IPS-20b (cell line): ENCODE measurements around the gene BABAM2.

Experiments
- H3K27ac ChIP-seq: one replicate; pipeline ENCODE4 v1.5.1; 2013; ENCODE audit warnings: low read length
- H3K27me3 ChIP-seq: 2 replicates; pipeline ENCODE4 v1.6.1; 2013; ENCODE audit warnings: mild to moderate bottlenecking, low read length, inconsistent platforms; ENCODE audit not compliant: insufficient read depth
- H3K36me3 ChIP-seq: 2 replicates; pipeline ENCODE4 v1.6.1; 2013; ENCODE audit warnings: low read depth, mild to moderate bottlenecking, inconsistent platforms, low read length, moderate library complexity; ENCODE audit not compliant: insufficient read depth
- H3K4me1 ChIP-seq: 2 replicates; pipeline ENCODE4 v1.6.1; 2013; ENCODE audit warnings: mild to moderate bottlenecking, control low read depth, inconsistent platforms, low read length, moderate library complexity; ENCODE audit not compliant: insufficient read depth
- H3K4me3 ChIP-seq: 2 replicates; pipeline ENCODE4 v1.5.1; 2013; ENCODE audit warnings: mild to moderate bottlenecking, low read length, inconsistent platforms
- H3K9ac ChIP-seq: 2 replicates; pipeline ENCODE4 v1.6.1; 2013; ENCODE audit warnings: low read depth, mild to moderate bottlenecking, inconsistent platforms, low read length, moderate library complexity
- H3K9me3 ChIP-seq: 2 replicates; pipeline ENCODE4 v1.6.1; 2013; ENCODE audit warnings: mild to moderate bottlenecking, low read depth, low read length, inconsistent platforms; ENCODE audit not compliant: insufficient read depth

Gene BABAM2

GRCh38 chr2:28352104-28352503 lies 461.6 kb downstream of the BABAM2 start:
- H3K9ac ChIP-seq: no peak overlapping the region
- no peak overlapping the region for H3K27ac ChIP-seq

GRCh38 chr2:28352610-28353195 lies 462.2 kb downstream of the BABAM2 start:
- H3K27ac ChIP-seq: no peak overlapping the region
- no peaks in the 10 kb centered on the region for H3K36me3 ChIP-seq
- H3K9ac ChIP-seq: no peak overlapping the region
- no peaks in the 10 kb centered on the region for H3K27me3 ChIP-seq
- no peak overlapping the region for H3K4me3 ChIP-seq
- no peaks in the 10 kb centered on the region for H3K4me1 ChIP-seq
- no peaks in the 10 kb centered on the region for H3K9me3 ChIP-seq

More at GRCh38 chr2:28352104-28352503, 461.6 kb downstream of the BABAM2 start:
- Histone ChIP-seq H3K4me3 (no peak overlapping the region), H3K27me3 (no peaks in the 10 kb centered on the region), H3K9me3 (no peaks in the 10 kb centered on the region), H3K36me3 (no peaks in the 10 kb centered on the region), H3K4me1 (no peaks in the 10 kb centered on the region)

- Histone ChIP-seq H3K36me3 (no peaks in the 10 kb centered on the region), H3K27me3 (no peaks in the 10 kb centered on the region), H3K4me3 (no peak overlapping the region), H3K4me1 (no peaks in the 10 kb centered on the region), H3K27ac (no peak overlapping the region), H3K9ac (no peak overlapping the region), H3K9me3 (no peaks in the 10 kb centered on the region)
Measured at GRCh38 chr2:28354920-28355520, 464.5 kb downstream of the BABAM2 start.

DNA sequence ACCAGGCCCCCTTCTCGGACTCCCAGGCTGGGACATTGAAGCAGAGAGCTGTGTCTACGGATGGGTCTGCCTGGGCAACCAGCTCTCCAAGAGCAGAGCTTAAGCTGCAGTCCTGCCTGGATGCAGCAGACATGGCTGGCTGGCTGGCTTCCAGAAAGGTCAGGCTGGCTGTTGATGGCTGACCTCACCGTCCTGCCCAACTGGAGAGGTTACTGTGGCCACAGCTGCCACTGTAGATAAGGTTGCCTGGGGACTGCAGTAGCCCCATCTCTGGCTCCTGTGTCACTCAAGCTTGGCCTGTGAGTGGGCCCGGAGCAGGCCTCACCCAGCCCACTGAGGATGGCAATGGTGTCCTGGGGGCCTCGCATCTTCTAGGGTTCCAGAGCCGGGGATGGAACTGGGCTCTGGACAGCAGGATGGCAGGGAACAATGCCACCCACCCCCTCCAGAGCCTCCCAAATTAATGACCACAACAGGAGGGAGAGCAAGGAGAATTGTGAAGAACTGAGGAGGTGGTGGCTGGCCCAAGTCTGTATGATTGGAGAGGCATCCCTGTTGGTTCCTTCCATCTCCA lies 465.1 kb downstream of the BABAM2 start:
- Histone ChIP-seq H3K27ac (no peak overlapping the region), H3K9ac (no peak overlapping the region), H3K27me3 (no peaks in the 10 kb centered on the region)

GRCh38 chr2:28356095-28356911 lies 465.8 kb downstream of the BABAM2 start:
- Histone ChIP-seq H3K9me3 (no peaks in the 10 kb centered on the region), H3K9ac (no peak overlapping the region), H3K4me3 (no peak overlapping the region), H3K4me1 (no peaks in the 10 kb centered on the region), H3K27me3 (no peaks in the 10 kb centered on the region), H3K27ac (no peak overlapping the region), H3K36me3 (no peaks in the 10 kb centered on the region)

More for the DNA sequence above, 465.1 kb downstream of the BABAM2 start:
- no peaks in the 10 kb centered on the region for H3K36me3 ChIP-seq
- H3K4me1 ChIP-seq: no peaks in the 10 kb centered on the region
- H3K9me3 ChIP-seq: no peaks in the 10 kb centered on the region
- no peak overlapping the region for H3K4me3 ChIP-seq

DNA sequence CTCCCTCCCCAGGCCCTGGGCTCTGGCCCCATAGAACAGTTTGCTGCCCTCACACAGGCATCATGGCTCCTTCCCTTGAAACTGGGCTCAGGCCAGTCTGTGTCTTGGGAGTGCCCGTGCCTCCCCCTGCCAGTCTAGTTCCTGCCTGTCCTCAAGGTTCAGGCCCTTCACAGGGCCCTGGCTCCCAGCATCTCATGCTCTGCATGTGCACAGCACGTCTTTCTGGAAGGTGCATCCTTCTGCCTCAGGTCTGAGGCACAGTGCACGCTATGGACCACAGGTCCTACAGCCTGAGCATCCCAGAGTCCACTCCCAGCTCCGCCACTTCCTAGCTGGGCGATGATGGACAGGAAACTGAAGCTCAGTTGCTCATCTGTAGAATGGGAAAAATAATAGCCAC lies 466.5 kb downstream of the BABAM2 start:
- Histone ChIP-seq H3K4me1 (no peaks in the 10 kb centered on the region), H3K9ac (no peak overlapping the region), H3K27ac (no peak overlapping the region), H3K9me3 (no peaks in the 10 kb centered on the region), H3K27me3 (no peaks in the 10 kb centered on the region), H3K4me3 (no peak overlapping the region), H3K36me3 (no peaks in the 10 kb centered on the region)

DNA sequence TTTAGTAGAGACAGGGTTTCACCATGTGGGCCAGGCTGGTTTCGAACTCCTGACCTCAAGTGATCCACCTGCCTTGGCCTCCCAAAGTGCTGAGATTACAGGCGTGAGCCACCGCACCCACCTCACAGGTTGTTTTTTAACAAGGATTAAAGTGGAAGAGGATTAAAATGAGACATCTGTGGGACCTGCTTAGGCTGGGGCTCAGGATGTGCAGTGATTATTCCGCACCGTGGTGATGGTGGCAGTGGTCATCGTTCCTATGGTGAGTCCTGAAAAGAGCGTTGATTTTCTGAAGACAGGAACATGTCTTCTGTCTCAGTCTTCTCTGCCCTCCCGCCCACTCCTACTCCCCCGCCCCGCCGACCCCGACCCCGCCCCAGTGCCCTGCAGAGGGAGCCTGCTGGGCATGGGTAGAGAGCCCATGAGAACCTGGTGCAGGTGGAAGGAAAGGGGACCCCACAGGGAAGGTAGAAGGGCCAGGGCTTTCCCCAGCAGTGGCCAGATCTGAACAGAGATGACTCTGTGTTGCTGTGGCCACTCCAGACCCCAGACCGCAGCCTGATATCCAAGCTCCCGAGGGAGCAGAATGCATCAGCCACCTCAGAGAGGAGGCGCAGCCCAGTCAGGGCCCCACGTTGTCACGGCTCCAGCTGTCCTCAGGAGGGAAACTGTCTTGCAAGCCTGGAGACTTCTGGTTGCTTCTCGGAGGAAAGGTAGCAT lies 467.6 kb downstream of the BABAM2 start:
- no peak overlapping the region for H3K27ac ChIP-seq
- peaks cover 5% of the 10 kb centered on the region; the same call in 1 of the 2 replicates for H3K4me1 ChIP-seq
- no peaks in the 10 kb centered on the region for H3K36me3 ChIP-seq

GRCh38 chr2:28358668-28359201 lies 468.2 kb downstream of the BABAM2 start:
- Histone ChIP-seq H3K27ac (no peak overlapping the region), H3K4me1 (peaks cover 5% of the 10 kb centered on the region; the same call in 1 of the 2 replicates), H3K9ac (no peak overlapping the region), H3K36me3 (no peaks in the 10 kb centered on the region), H3K4me3 (no peak overlapping the region), H3K9me3 (no peaks in the 10 kb centered on the region), H3K27me3 (no peaks in the 10 kb centered on the region)

More for the DNA sequence above, 467.6 kb downstream of the BABAM2 start:
- no peaks in the 10 kb centered on the region for H3K27me3 ChIP-seq
- no peak overlapping the region for H3K4me3 ChIP-seq
- no peaks in the 10 kb centered on the region for H3K9me3 ChIP-seq
- H3K9ac ChIP-seq: no peak overlapping the region

GRCh38 chr2:28359222-28360057 lies 468.9 kb downstream of the BABAM2 start:
- no peak overlapping the region for H3K9ac ChIP-seq
- peaks cover 5% of the 10 kb centered on the region; the same call in 1 of the 2 replicates for H3K4me1 ChIP-seq
- H3K36me3 ChIP-seq: no peaks in the 10 kb centered on the region
- no peak overlapping the region for H3K27ac ChIP-seq
- no peaks in the 10 kb centered on the region for H3K27me3 ChIP-seq
- no peaks in the 10 kb centered on the region for H3K9me3 ChIP-seq
- no peak overlapping the region for H3K4me3 ChIP-seq

DNA sequence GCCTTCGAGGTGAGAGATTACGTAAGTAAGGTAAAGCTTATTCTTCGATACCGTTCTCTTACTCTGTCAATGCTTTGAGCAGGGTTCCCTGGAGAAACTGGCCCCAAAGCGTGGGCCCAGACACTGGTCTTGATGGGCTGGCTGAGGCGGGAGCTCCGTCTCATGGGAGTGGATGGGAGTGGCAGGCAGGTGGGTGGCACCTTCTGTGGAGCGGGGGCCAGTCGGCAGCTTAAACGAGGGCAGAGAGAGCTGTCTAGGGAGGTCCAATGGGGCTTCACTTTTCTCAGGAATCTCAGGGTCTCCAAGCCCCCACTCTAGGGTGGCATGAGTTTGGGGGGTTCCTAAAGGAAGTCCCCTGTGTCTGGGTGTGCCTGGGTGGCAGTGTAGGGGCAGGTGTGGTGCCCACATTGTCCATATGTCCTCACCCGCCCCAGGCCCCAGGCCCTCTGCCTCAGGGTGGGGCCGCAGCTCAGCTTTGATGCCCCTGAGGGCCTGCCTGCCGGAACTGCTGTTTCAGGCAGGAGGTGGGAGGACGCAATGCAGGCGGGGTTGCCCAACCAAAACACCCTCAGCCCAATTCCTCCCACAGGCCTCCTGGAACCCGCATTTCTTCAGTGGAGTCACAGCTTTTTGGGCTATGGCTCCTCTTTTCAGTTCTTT lies 469.7 kb downstream of the BABAM2 start:
- Histone ChIP-seq H3K27ac (no peak overlapping the region), H3K4me1 (peaks cover 5% of the 10 kb centered on the region; the same call in 1 of the 2 replicates), H3K27me3 (no peaks in the 10 kb centered on the region), H3K36me3 (no peaks in the 10 kb centered on the region), H3K4me3 (no peak overlapping the region), H3K9ac (no peak overlapping the region), H3K9me3 (no peaks in the 10 kb centered on the region)
